AG10803 (cell line): ENCODE results near the gene NVL.

Source experiments
- DNase-seq: peaks from one replicate; pipeline ENCODE4 v3.0.0; 2010; ENCODE audit warnings: low read depth
- H3K4me3 ChIP-seq: 2 replicates; pipeline ENCODE4 v1.5.1; 2011; ENCODE audit warnings: mild to moderate bottlenecking, low read length, control low read depth
- CTCF ChIP-seq: conservative IDR thresholded peaks from 2 replicates; pipeline ENCODE4 v1.5.1; 2011; ENCODE audit warnings: mild to moderate bottlenecking, low read length, control low read depth, inconsistent platforms

NVL gene

GRCh38 chr1:224298346-224299330, 31.3 kb downstream of the NVL start:
- H3K4me3 ChIP-seq: no peak overlapping the region
- no peak for DNase-seq
- TF ChIP-seq CTCF: no peak

GRCh38 chr1:224294775-224295174, 35.2 kb downstream of the NVL start:
- TF ChIP-seq CTCF: no peak
- H3K4me3 ChIP-seq: no peak overlapping the region
- no peak for DNase-seq

GRCh38 chr1:224292419-224292818, 37.6 kb downstream of the NVL start:
- H3K4me3 ChIP-seq: no peak overlapping the region
- TF ChIP-seq CTCF: no peak

DNA sequence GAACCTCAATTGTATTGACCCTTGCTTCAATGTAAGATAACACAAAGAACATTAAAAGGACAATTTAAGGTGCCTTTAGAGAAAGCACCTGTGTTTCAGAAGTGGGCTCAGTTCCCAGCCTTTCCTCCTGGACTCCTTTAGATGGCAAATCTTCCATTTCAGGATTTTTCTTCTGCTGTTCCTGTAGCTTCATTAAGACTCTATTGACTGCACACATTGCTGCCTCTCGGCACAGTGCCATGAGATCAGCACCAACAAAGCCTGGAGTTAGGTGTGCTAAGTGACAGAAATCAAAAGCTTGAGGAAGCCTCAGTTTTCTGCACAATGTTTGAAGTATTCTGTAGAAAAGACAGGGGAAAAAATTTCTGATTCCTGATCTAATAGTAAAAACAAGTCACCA, 40.6 kb downstream of the NVL start:
- no peak for TF ChIP-seq CTCF
- no peak for DNase-seq
- H3K4me3 ChIP-seq: no peak overlapping the region

More at GRCh38 chr1:224292419-224292818, 37.6 kb downstream of the NVL start:
- DNase-seq: no peak

DNA sequence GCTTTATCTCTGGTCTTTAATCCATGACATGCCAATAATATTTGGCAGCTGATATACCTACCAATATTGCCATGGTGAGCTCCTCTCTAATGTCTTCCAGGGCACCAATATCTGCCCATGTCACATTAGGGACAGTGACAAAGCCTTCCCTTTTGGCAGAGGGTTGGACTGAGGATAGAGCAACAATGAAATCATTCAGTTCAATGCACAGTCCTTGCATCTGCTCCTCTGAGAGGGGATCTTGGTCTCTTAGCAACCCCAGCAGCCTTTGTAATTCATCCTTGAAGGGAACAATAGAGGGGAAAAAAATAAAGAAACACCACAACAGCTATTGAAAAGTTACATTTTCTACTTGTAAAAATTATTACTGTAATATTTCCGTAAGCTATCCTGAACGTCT, 42.3 kb downstream of the NVL start:
- no peak overlapping the region for H3K4me3 ChIP-seq
- no peak for TF ChIP-seq CTCF
- DNase-seq: no peak

DNA sequence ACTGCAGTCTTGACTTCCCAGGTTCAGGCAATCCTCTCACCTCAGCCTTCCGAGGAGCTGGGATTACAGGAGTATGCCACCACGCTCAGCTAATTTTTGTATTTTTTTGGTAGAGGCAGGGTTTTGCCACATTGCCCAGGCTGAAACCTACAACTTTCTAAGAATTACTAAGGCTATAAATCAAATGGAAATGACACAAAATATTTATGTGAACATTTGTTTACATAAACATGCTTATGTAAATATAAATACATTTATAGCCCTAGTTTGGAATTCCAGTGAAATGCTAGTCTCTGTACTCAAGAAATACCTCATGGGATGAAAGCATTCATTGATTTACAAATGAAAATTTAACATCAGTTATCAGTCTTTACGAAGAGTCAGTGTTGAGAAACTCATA, 47.8 kb downstream of the NVL start:
- H3K4me3 ChIP-seq: no peak overlapping the region
- DNase-seq: no peak
- TF ChIP-seq CTCF: no peak
